SKM-1 (cell line): ENCODE data around the gene PSMG3.
"Not testable (repeated sequence)": the region's sequence is repeated elsewhere in the genome, so short reads cannot be mapped to it uniquely, and the experiment has no call there.

ENCODE experiments used
- DNase-seq: peaks from one replicate; lab custom pipeline; 2025; ENCODE audit not compliant: unreplicated experiment; lab: John Stamatoyannopoulos, UW

Gene PSMG3

GRCh38 chr7:1536455-1536742 lies 33.4 kb downstream of the PSMG3 start:
- no peak for DNase-seq

DNA sequence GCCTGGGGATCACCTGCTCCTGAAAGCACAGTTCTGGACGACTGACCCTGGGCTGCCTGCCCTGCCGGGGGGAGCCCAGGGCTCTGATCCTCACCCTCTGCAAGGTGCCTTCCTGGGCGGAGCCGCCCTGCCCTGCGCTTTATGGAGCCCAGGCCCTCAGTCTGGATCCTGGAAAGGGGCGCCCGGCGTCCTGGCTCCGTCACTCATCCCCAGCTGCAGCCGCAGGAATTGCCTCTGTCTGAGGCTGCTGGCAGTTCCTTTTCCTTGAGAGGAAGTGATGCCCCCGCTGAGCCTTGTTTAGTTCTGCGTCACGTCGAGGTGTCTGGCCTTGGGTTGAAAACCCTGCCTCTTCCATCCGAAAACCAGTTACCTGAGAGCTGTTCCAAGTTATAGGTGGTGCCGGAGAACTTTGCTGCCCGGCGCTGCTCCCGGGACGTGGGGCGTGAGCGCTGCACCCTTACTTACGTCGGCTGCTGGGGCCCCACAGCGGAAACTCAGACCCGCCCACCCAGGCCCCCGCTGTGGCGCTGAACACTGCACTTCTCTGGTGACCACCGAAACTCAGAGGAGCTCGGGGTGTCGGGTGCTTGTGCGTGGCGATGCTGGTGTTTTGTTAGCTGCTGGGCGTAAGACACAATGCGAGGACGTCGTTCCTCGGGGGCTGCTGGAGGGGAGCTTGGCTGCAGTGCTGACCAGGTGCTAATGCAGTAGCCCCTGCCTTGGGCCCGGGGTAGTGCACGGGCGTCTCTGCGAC lies 34.0 kb downstream of the PSMG3 start:
- DNase-seq: no peak

DNA sequence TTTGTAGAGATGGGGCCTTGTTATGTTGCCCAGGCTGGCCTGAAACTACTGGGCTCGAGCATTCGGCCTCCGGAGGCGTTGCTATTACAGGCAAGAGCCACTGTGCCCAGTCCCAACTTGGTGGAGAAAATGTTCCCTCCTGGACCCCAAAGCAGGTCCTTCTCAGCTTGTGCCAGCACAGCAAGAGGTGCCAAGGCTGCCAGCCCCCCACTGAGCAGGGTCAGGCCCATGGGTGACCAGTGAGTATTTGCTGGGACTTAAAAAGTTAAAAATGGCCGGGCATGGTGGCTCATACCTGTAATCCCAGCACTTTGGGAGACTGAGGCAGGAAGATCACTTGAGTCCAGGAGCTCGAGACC lies 34.8 kb downstream of the PSMG3 start:
- no peak for DNase-seq

GRCh38 chr7:1534330-1535099 lies 35.3 kb downstream of the PSMG3 start:
- no peak for DNase-seq

DNA sequence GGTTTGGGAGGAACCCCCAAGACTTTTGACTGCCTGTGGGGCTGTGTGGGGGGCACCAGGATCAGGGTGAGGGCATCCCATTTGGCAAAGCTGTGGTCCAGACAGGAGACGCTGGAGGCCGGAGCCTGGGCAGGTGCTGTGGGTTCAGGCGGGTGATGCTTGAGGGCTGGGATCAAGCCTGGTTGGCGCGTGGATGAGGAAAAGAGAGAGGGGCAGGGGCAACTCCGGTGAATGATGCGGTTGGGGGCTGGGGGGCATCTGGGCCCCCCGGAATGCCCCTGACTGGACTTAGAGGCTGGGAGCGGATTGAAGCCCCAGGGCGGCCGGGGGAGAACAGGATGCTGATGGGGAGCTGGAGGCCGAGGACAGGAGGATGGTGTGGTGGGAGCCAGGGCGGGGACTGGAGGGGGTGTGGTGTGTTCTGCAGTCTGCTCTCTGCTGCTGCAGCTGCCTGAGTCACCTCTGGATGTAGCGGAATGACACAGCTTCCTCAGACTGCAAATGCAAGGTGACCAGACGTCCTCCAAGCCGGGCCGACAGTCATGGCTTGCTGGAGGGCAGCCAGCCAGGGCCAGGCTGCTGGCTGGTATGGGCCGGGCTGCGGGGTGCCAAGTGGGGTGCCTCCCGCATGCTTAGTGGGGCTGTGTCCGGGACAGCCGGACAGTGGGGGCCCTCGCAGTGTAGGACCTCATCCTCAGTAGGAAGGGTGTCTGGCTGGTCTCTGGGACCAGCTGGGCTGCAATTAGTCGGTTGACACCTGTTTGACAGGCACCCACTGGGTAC lies 36.1 kb downstream of the PSMG3 start:
- DNase-seq: no peak

- no peak for DNase-seq
These were observed 36.6 kb downstream of the PSMG3 start for GRCh38 chr7:1533255-1533546.

- DNase-seq: no peak
These were observed 37.2 kb downstream of the PSMG3 start for GRCh38 chr7:1532456-1533254.

GRCh38 chr7:1531979-1532455 lies 37.8 kb downstream of the PSMG3 start:
- no peak for DNase-seq

GRCh38 chr7:1531263-1531978 lies 38.4 kb downstream of the PSMG3 start:
- DNase-seq: no peak

GRCh38 chr7:1530946-1531262 lies 38.9 kb downstream of the PSMG3 start:
- DNase-seq: no peak

GRCh38 chr7:1529383-1530116 lies 40.3 kb downstream of the PSMG3 start:
- DNase-seq: no peak

DNA sequence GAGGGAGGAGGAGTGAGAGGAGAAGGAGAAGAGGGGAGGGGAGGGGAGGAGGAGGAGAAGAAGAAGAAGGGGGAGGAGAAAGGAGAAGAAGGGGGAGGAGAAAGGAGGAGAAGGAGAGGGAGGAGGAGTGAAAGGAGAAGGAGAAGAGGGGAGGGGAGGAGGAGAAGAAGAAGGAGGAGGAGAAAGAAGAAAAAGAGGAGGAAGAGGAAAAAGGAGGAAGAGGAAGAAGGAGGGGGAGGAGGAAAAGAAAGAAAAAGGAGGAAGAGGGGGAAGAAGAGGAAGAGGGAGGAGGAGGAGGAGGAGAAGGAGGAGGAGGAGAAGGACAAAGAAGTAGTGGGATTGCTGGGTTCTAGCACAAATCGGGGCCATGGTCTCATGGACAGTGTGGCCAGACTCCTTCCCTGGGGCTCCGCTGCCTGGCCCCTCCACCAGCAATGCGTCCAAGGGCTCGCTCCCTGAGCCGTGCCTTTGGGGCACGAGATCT lies 43.5 kb downstream of the PSMG3 start:
- DNase-seq: peak; percentile 5

DNA sequence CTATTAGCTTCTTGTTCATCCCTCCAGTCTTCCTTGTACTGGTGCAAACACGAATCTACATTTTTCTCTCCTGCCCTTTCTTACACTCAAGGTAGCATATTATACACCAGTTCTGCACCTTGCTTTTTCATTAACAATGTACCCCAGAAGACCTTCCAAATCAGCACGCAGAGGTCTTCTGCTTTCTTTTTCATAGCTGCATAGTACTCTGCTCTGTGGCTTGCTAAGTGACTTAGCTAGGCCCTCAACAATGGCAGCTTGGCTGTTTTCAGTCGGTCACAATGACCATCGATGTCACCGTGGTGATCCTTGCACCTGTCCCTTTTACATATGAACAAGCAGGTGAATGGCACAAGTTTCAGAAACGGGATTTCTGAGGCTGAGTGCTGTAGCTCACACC lies 44.4 kb downstream of the PSMG3 start:
- no peak for DNase-seq

GRCh38 chr7:1523844-1524243 lies 46.0 kb downstream of the PSMG3 start:
- DNase-seq: no peak

- DNase-seq: no peak
These were observed 46.6 kb downstream of the PSMG3 start for GRCh38 chr7:1523208-1523607.

DNA sequence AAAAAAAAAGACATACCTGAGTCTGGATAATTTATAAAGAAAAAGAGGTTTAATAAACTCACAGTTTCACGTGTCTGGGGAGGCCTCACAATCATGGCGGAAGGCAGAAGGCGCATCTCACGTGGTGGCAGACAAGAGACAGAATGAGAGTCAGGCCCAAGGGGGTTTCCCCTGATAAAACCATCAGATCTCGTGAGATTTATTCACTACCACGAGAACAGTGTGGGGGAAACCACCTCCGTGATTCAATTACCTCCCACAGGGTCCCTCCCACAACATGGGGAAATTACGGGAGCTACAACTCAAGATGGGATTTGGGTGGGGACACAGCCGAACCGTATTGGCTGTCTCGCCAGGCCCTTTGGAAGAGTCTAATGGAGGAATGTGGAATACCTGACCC lies 48.4 kb downstream of the PSMG3 start:
- DNase-seq: no peak

GRCh38 chr7:1520539-1521234 lies 49.1 kb downstream of the PSMG3 start:
- DNase-seq: no peak

DNA sequence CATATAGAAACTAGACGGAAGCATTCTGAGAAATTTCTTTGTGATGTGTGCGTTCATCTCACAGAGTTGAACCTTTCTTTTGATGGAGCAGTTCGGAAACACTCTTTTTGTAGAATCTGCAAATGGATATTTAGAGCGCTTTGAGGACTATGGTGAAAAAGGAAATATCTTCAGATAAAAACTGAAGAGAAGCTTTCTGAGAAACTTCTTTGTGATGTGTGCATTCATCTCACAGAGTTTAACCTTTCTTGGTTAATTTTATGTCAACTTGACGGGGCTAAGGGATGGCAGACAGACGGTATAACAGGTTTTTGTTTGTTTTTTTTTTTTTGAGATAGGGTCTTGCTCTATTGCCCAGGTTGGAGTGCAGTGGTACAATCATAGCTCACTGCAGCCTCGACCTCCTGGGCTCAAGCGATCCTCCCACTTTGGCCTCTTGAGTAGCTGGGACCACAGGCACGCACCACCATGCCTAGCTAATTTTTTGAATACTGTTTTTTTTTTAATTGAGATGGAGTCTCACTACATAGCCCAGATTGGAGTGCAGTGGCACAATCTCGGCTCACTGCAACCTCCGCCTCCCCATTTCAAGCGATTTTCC lies 50.4 kb downstream of the PSMG3 start:
- not testable (repeated sequence) for DNase-seq
